Measurements from ENCODE around the gene SPTB. TPM values are rescaled to one million over a fixed set of nuclear protein-coding genes. Genes with fewer than 3 reads are reported as not detected.

Gene SPTB
- total RNA-seq, 1 experiment from 2014 or later, result 2.3 TPM

- no peak overlapping the region for H2AFZ ChIP-seq (ENCODE audit: low read length)
- intact Hi-C loops (cut with micrococcal nuclease), result no loop called here
- H3K79me2 ChIP-seq (ENCODE audit: low read length), result no peaks in the 10 kb centered on the region
- no peaks in the 10 kb centered on the region for H3K36me3 ChIP-seq (ENCODE audit: low read depth, low read length)
- peaks cover 59% of the 10 kb centered on the region for H3K27me3 ChIP-seq (ENCODE audit: low read length)
- no peak overlapping the region for H3K4me3 ChIP-seq (ENCODE audit: low read length)
- H4K20me1 ChIP-seq (ENCODE audit: low read length), result no peaks in the 10 kb centered on the region
- ChIA-PET CTCF (no interaction called here), POLR2A (ENCODE audit: unreplicated experiment) (no interaction called here)
- ATAC-seq (no peak), DNase-seq (no peak)
- H3K4me1 ChIP-seq (ENCODE audit: insufficient read depth, low read length), result peaks cover 11% of the 10 kb centered on the region
- no peak overlapping the region for H3K4me2 ChIP-seq (ENCODE audit: low read length)
- H3K9me3 ChIP-seq (ENCODE audit: low read length), result no peaks in the 10 kb centered on the region
- no TSS peak for BruUV-seq (replicated peaks)
- no peak overlapping the region for H3K9ac ChIP-seq (ENCODE audit: low read length)
- no peak for TF ChIP-seq EZH2phosphoT487 (IDR thresholded peaks at IDR 0.05; ENCODE audit: borderline replicate concordance, low read length)
- TF ChIP-seq CTCF (conservative IDR thresholded peaks at IDR 0.05; ENCODE audit: low read depth, low read length), result no peak
- no peak for TF ChIP-seq EZH2 (IDR thresholded peaks at IDR 0.05; ENCODE audit: low read length, unreplicated experiment)
- no peaks in the 10 kb centered on the region for H3K9me2 ChIP-seq (replicated peaks; ENCODE audit: low read length)
- no peaks in the 10 kb centered on the region for H3F3A ChIP-seq (ENCODE audit: low read length, unreplicated experiment)
- no peak overlapping the region for H3K27ac ChIP-seq (ENCODE audit: low read length)
These were observed 35.4 kb downstream of the SPTB start for GRCh38 chr14:64844272-64844671.

- POLR2A ChIA-PET (ENCODE audit: unreplicated experiment), result no interaction called here
- Histone ChIP-seq H3K9me2 (replicated peaks; ENCODE audit: low read length) (no peaks in the 10 kb centered on the region), H3K9me3 (ENCODE audit: low read length) (no peaks in the 10 kb centered on the region), H3F3A (ENCODE audit: low read length, unreplicated experiment) (no peaks in the 10 kb centered on the region), H3K4me3 (ENCODE audit: low read length) (no peak overlapping the region), H2AFZ (ENCODE audit: low read length) (no peak overlapping the region), H3K9ac (ENCODE audit: low read length) (no peak overlapping the region), H3K4me2 (ENCODE audit: low read length) (no peak overlapping the region), H3K27ac (ENCODE audit: low read length) (no peak overlapping the region), H4K20me1 (ENCODE audit: low read length) (no peaks in the 10 kb centered on the region), H3K36me3 (ENCODE audit: low read depth, low read length) (no peaks in the 10 kb centered on the region), H3K4me1 (ENCODE audit: insufficient read depth, low read length) (peaks cover 17% of the 10 kb centered on the region), H3K79me2 (ENCODE audit: low read length) (no peaks in the 10 kb centered on the region), H3K27me3 (ENCODE audit: low read length) (peaks cover 53% of the 10 kb centered on the region)
- no peak for TF ChIP-seq EZH2phosphoT487 (IDR thresholded peaks at IDR 0.05; ENCODE audit: borderline replicate concordance, low read length)
- no peak for TF ChIP-seq CTCF (conservative IDR thresholded peaks at IDR 0.05; ENCODE audit: low read depth, low read length)
- no peak for TF ChIP-seq EZH2 (IDR thresholded peaks at IDR 0.05; ENCODE audit: low read length, unreplicated experiment)
- CTCF ChIA-PET, result interaction anchor here (0.6 kb wide), 1 partner anchor 44 kb away, joined by 6 read pairs; no protein-coding TSS in a partner anchor
- ATAC-seq (no peak), DNase-seq (no peak)
- BruUV-seq (replicated peaks), result no TSS peak
- intact Hi-C loops (cut with micrococcal nuclease), result no loop called here
These were observed 36.2 kb downstream of the SPTB start for GRCh38 chr14:64843548-64843947.

- no peaks in the 10 kb centered on the region for H3K9me2 ChIP-seq (replicated peaks; ENCODE audit: low read length)
- ATAC-seq (no peak), DNase-seq (no peak)
- H3K9ac ChIP-seq (ENCODE audit: low read length), result no peak overlapping the region
- H3K4me1 ChIP-seq (ENCODE audit: insufficient read depth, low read length), result peaks cover 25% of the 10 kb centered on the region
- H3K79me2 ChIP-seq (ENCODE audit: low read length), result no peaks in the 10 kb centered on the region
- CTCF ChIA-PET, result interaction anchor here (0.6 to 1.4 kb wide), 10 partner anchors 11 to 483 kb away, joined by 3 to 11 read pairs (median 3); no protein-coding TSS in a partner anchor
- BruUV-seq (replicated peaks), result no TSS peak
- H3K36me3 ChIP-seq (ENCODE audit: low read depth, low read length), result no peaks in the 10 kb centered on the region
- TF ChIP-seq EZH2 (IDR thresholded peaks at IDR 0.05; ENCODE audit: low read length, unreplicated experiment) (no peak), EZH2phosphoT487 (IDR thresholded peaks at IDR 0.05; ENCODE audit: borderline replicate concordance, low read length) (no peak), CTCF (conservative IDR thresholded peaks at IDR 0.05; ENCODE audit: low read depth, low read length) (no peak)
- H2AFZ ChIP-seq (ENCODE audit: low read length), result no peak overlapping the region
- H3K27ac ChIP-seq (ENCODE audit: low read length), result no peak overlapping the region
- POLR2A ChIA-PET (ENCODE audit: unreplicated experiment), result no interaction called here
- H4K20me1 ChIP-seq (ENCODE audit: low read length), result no peaks in the 10 kb centered on the region
- intact Hi-C loops (cut with micrococcal nuclease), result loop anchor here (1.0 kb wide), 1 partner anchor 36 kb away; no protein-coding TSS in a partner anchor
- no peaks in the 10 kb centered on the region for H3F3A ChIP-seq (ENCODE audit: low read length, unreplicated experiment)
- H3K27me3 ChIP-seq (ENCODE audit: low read length), result peaks cover 40% of the 10 kb centered on the region
- no peaks in the 10 kb centered on the region for H3K9me3 ChIP-seq (ENCODE audit: low read length)
- no peak overlapping the region for H3K4me3 ChIP-seq (ENCODE audit: low read length)
- no peak overlapping the region for H3K4me2 ChIP-seq (ENCODE audit: low read length)
These were observed 37.6 kb downstream of the SPTB start for GRCh38 chr14:64841772-64842750.

All from PC-3 (cell line).